HG03558 (cell line): ENCODE measurements around the gene MED17.

Experiments
- ATAC-seq: cut with Tn5 transposase; IDR thresholded peaks from one replicate; pipeline ENCODE4 v1.9.1; 2021; ENCODE audit warnings: moderate number of reproducible peaks; ENCODE audit not compliant: unreplicated experiment; ENCODE audit errors: extremely low read depth

Gene MED17

GRCh38 chr11:93813974-93814373 lies 29.9 kb downstream of the MED17 start:
- no peak for ATAC-seq

GRCh38 chr11:93814966-93815633 lies 31.0 kb downstream of the MED17 start:
- ATAC-seq, result no peak

GRCh38 chr11:93817426-93818348 lies 33.6 kb downstream of the MED17 start:
- ATAC-seq, result no peak

GRCh38 chr11:93819966-93820695 lies 36.0 kb downstream of the MED17 start:
- ATAC-seq, result no peak

- ATAC-seq, result no peak
Observed at GRCh38 chr11:93820847-93821246, 36.8 kb downstream of the MED17 start.

- ATAC-seq, result no peak
Observed at GRCh38 chr11:93821617-93822016, 37.5 kb downstream of the MED17 start.

GRCh38 chr11:93822359-93822758 lies 38.3 kb downstream of the MED17 start:
- ATAC-seq, result no peak

GRCh38 chr11:93823210-93823609 lies 39.1 kb downstream of the MED17 start:
- ATAC-seq, result no peak

- ATAC-seq, result no peak
Observed at GRCh38 chr11:93827363-93827762, 43.3 kb downstream of the MED17 start.

- no peak for ATAC-seq
Observed at GRCh38 chr11:93829598-93829997, 45.5 kb downstream of the MED17 start.

- ATAC-seq, result no peak
Observed at GRCh38 chr11:93831343-93832127, 47.5 kb downstream of the MED17 start.

- no peak for ATAC-seq
Observed at GRCh38 chr11:93832780-93833179, 48.7 kb downstream of the MED17 start.

- no peak for ATAC-seq
Observed at GRCh38 chr11:93838967-93839366, 54.9 kb downstream of the MED17 start.

- no peak for ATAC-seq
Observed at GRCh38 chr11:93840180-93840579, 56.1 kb downstream of the MED17 start.

GRCh38 chr11:93840981-93841380 lies 56.9 kb downstream of the MED17 start:
- no peak for ATAC-seq

GRCh38 chr11:93841446-93841845 lies 57.4 kb downstream of the MED17 start:
- ATAC-seq, result no peak

GRCh38 chr11:93842034-93842433 lies 58.0 kb downstream of the MED17 start:
- ATAC-seq, result no peak

- ATAC-seq, result no peak
Observed at GRCh38 chr11:93842461-93842860, 58.4 kb downstream of the MED17 start.

GRCh38 chr11:93843906-93844305 lies 59.8 kb downstream of the MED17 start:
- no peak for ATAC-seq

- no peak for ATAC-seq
Observed at GRCh38 chr11:93844568-93844967, 60.5 kb downstream of the MED17 start.
